ENCODE measurements around the gene TSPAN9.

- no peak for TF ChIP-seq CTCF (IDR thresholded peaks at IDR 0.05)
- no peak for TF ChIP-seq POLR2A (IDR thresholded peaks at IDR 0.05)
- no peak for TF ChIP-seq EP300 (IDR thresholded peaks at IDR 0.05)
Observed at GRCh38 chr12:3092764-3093163, 15.6 kb downstream of the TSPAN9 start.

All from tibial nerve (tissue), 4 donors.